NCI-H1417 (cell line): ENCODE measurements around the gene SLC40A1.

Experiments
- DNase-seq, 3 experiments: peaks; one replicate each; lab custom pipeline; 2025; lab: John Stamatoyannopoulos, UW

SLC40A1 gene

DNA sequence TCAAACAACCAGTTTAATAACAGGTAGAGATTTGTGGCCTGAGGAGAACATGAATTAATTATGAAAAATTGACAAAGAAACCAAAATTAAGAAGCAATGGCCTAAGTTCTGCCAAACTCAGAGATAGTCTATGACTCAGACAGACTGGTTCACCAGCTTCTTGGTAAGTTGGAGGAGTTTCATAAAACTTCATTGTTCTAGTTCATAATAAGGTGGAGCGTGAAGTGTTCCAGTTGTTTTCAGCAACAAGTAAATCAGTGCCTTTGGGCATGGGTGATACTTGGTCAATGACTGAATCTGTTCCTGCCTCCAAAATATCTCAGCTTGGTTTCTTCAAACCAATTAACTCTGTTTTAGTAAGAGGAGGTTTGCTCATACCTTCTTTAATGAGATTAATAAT is 40.0 kb downstream of the SLC40A1 start:
- DNase-seq: no peak

DNA sequence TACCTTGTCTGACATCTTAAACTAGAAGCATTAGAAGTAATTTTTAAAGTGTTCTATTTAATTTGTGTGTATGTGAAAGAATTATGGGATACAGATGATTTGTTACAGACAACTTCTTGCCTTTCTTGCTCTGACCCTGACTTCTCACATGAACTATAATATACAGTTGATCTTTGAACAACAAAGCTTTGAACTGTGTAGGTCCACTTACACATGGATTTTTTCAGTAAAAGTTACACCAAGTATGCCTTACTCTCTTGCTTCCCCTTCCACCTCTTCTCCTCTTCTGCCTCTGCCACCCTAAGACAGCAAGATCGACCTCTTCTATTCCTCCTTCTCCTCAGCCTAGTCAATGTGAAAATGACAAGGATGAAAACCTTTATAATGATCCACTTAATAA is 42.2 kb downstream of the SLC40A1 start:
- no peak for DNase-seq

DNA sequence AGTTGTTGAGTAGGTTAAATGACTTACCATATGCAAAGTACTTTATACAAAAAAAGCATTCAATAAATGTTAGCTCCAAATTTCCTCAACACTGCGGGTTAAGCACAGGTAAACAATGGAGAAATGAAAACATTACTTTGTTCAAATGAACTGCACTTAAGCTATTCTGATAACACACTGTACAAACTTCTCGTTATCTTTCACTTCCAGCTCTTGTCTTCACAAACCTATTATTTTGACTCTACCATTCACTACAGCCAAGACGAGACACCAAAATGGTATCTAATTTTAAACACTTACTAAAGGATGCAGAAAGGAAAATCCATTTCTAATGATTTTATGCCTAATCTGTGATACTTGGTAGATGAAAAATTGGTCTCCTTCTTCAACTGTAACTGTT is 43.8 kb downstream of the SLC40A1 start:
- no peak for DNase-seq

DNA sequence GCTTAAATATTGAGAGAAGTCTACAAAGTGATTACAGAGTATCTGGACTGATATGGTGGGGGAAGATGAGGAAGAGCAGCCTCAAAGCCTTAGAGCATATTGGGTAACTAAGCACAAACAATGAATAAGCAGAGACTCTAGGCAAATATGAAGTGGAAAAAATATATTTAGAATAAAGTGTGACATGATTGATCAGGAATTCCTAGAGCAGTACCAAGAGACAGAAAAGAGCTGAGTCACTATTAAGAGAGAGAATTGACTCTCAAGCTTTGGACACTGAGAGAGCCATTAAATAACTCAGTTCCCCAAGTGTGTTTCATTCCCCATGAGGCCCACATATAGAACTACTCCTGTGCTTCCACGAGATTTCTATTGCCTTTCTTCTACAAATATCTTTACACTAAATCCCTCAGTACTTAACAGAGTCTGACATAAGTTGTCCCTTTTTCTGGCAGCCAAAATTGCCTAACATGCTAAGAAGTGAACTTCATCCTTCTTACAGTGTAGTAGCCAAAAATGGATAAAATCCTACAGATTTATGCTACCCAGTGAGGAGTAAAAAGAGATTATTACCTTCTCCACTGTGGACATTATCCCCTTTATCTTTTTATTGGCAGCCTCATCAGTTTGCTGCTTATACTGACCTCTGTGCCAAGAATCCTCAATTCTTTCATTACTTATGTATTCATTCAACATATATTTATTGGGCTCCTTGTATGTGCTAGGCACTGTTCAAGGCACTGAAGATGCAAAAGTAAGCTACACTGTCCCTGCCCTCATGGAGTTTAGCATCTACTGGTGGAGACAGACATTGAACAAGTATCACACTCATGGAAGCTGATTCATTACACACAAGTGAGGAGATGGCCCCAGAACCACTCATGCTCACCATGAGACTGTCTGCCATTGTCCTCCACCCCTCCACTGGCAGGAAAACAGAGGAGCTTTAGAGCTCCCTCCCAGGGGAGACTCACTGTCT is 45.4 kb downstream of the SLC40A1 start:
- no peak for DNase-seq

DNA sequence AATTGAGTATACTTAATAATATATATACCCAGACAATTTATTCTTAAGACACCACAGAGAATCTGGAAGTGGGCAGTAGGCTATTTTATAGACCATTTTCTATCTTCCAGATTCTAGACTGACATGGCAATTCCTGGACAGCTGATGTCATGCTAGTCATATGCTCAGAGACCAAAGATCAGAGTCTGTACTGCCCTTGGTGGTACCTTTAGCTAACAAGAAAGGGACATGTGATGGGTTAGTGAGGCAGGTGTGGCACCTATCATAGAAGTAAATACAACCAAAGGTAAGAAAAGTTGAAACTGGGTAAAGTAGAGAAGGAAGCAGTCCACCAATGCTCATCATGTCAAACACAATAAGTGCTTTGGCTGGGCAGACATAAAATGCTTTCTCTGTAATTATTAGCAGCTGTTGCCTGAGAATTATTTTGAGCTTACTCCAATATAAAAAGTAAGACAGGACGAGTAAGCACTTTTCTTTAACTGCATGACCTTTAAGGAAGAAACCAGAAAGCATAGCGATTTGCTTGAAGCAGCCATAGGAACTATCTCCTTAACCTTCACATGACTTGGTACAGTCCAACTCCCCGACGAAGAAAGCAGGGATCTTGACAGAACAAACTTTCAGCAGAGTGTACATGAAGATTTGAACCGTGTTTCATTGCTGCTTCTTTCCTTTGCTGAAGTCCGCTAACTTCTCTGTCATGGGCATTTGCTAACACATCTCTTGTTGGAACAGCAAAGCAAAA is 47.1 kb downstream of the SLC40A1 start:
- no peak for DNase-seq

DNA sequence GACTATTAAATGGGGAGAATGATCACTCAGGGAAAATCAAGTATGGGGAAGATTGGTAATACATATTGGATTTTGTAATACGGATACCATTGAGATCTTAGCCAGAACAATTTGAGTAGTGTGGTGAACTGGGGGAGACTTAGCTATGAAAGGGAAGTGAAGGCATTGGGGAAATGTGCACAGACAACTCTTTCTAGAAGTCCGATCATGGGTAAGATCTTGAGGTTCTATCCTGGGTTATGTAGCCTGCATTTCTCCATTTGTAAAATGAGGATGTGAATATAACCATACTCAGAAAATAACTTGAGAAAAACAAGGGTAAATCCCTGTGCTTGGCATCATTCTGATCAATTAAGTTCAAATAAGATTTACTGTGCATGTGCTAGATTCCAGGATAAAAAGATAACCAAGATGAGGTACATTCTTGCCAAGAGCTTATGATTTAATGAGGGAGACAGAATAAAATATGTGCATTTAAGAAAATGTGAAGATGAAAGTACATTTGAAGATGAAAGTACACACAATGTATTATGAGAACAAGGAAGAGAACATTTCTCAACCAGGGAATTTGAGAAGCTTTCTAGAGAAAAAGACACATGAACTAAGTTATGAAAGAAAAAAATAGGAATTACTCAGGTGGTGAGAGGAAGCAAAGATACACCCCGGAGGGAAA is 49.5 kb downstream of the SLC40A1 start:
- no peak for DNase-seq

DNA sequence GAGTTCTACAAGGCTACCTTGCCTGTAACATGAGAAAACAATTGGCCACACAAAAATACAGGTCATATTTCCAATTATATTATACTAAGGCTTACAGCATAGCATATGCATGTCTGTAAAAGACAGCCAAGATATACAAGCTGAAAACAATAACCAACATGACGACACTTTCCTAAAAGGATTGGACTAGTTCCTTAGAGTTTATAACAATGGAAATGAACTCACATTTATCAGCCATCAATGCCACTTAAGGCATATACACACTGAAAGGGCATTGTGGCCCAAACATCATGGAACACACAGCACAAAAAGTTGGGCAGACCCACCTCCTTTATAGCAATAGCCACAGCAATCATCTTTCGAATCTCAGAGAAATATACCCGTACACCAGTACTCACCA is 52.0 kb downstream of the SLC40A1 start:
- DNase-seq: no peak

DNA sequence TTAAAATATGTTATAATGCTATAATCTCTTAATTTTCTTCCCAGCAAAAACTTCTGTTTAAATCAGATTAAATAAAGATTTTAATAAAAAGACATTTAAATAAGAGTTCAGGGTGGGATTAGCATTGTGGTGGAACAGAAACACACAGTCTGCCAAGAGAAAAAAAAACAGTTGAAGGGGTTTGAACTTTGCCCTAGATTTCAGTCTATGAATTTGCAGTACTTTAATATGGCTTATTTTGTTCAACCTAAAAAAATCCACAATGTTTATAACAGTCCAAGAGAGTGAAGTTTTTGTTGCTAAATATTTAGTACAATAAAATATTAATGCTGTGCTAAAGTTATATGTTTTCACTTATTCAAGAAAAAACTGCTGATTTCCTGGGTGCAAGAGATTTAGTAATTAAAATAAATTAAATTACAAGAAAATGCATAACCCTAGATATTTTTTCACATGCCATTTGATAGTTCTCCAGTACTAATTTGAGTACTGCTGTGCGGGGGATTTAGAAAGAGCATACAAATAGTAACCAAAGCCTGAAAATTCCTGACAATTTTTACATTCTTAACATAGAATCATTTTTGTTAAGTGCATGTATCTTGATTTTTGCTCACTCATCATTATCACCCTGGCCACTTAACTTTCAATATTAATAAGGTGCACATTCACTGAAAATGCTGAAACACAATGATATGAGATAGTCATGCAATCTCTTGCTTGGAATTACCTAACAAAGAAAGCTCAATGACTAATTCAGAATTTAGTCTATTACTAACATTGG is 52.6 kb downstream of the SLC40A1 start:
- DNase-seq: no peak

DNA sequence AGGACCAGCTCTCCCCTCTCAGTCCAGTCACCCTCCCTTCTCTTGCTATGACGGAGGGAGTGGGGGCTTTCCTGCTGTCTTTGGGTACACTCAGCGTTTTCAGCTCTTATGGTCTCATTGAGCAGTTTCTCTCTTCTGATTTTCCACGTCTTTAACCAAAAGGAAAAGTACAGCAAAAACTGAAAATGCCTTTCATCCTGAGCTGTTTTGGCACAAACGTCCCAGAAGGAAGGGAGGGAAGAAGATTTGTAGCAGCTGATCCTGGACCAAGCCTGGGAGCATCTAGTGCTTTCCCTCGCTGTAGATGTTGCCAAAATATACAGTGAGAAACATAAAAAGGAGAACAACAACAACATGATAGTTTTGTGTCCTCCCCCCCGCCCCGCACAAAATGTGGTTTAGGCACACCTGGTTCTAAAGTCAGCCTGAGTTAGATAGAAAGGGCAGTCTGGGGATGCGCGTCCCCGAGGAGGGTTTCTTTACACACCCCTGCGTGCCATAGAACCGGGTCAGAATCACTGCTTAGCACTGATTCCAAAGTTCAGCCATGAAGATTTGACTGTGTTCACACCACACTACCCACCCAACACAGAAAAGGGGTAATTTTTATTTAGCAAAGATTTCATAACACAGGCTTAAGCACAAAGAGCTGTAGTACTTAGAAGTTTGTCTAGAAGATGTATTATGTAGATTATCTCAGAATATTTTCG is 53.4 kb downstream of the SLC40A1 start:
- no peak for DNase-seq

DNA sequence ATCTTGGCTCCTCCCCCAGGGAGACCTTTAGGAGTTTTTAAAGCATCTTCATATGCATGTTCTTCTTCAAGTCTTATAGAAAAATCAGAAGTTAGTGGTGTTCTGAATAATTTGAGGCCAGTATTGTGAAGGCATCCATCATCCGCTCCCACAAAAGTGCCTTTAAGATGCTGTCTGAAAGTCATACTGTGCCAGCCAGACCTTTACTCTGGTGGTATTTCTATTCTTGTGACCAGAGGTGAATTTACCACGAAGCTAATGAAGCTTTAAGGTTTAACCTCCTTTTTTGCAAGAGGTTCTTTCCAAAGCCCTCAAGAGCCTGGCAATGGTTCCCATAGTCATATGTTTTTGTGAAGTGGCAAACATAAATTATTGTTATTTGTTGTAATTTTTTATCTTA is 54.3 kb downstream of the SLC40A1 start:
- no peak for DNase-seq

DNA sequence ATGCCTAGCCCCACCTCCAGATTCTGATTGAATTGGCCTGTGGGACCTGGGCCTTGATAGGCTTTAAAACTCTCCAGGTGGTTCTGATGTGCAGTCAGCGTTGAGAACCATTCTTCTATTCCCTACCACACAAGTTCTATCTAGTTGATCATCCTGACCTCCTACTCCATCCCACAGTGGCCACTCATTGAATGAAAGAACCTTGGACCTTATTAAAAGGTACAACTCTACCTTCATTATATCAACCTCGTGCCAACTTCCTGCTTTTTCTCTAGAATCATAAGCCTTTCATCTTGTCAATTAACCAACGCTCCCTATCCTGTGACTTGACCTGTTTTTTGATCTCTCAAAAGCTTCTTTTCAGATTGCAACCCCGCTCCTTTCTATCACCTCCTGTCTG is 55.8 kb downstream of the SLC40A1 start:
- DNase-seq: no peak

DNA sequence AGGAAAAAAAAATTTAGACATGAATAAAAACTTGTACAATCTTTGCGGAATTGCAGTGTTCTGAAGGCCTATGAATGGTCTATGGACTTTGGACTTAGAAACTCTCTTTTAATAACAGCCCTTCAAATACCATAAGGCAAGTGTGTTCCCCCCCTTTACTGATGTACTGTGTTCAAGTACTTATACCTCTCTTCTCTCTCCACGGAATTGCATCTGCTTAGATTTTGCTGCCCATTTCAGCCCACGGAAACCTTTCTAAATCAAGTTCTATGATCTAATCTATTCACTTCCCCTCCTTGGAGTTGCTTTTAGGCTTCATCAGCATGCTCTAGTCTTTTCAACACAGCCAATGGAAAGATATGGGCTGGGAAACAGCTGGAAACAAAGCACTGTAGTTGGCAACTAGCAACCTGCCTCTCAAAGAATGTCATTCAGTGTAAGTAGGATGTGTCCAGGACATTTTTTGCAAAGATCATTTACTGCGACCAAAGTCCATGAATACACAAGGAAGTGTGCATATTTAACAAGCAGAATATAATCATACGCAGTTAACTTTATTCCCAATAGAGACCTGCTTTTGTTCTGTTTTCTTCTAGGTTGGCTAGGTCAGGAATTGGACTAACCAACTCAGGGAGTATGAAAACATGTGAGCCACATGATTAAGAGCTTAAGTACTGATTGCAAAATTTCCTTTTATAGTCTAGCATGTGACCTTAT is 58.0 kb downstream of the SLC40A1 start:
- DNase-seq: no peak

DNA sequence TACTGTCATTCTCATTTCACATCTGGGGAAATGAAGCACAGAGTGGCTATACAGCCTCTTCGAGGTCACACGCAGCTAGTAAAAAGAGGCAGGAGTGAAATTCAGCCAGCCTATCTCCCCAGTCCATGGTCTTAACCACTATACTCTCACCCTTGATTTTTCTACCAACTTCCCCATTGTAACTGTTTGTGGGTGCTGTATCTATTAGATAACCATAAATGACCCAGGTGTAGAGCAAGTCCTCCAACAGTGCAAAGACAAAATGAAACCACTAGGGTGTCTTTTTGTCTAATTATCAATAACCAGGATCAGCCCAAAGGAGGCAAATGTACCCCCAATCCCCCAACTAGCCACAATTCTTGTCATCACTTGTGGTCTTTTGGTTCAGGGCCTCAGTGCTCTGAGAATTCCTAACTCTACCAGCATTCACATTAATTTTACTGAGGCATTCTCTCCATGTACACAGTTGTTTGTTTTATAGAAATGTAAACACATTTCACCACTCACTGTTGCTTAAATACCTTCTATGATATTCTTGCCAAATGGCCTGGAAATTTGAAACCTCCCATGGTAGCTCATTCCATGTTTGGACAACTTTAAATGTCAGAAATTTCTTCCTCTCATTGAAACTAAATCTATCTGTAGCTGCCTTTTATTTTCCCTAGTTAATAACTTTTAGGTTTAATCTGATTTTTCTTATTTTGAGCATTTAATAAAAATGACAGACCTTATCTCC is 58.7 kb downstream of the SLC40A1 start:
- no peak for DNase-seq

DNA sequence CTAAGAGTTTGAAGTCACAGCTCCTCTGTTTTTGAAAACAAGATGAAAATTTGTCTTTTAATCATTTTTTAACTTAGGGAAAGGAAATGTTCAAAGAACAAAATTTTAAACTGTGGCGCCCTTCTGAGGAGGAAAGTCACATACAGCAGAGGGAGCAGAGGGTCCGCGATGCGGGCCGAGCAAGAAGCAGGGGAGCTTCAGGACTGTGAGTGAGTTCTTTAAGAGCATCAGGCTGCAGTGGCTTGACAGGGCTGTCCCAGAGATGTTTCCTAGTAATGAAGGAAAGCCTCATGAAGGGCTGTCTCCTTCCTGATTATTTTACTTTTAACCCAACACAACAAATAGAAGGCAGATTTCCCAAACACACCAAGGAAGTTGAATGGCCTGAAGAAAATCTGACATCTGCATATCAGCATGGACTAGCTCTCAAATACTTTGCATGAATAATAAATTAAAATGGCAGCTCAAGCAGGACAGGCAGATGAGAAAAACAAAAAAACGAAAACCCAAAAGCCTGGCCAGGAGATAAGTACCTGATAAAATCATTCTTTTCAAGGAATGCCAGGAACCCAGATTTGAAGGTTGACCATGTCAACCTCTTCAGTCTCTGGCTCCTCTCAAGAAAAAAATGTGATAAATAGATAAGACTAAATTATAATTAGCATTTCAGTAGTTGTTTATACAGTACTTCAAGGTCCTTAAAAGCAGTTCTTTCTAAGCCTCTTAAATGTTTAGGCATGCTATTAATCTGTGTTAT is 60.8 kb downstream of the SLC40A1 start:
- DNase-seq: no peak

DNA sequence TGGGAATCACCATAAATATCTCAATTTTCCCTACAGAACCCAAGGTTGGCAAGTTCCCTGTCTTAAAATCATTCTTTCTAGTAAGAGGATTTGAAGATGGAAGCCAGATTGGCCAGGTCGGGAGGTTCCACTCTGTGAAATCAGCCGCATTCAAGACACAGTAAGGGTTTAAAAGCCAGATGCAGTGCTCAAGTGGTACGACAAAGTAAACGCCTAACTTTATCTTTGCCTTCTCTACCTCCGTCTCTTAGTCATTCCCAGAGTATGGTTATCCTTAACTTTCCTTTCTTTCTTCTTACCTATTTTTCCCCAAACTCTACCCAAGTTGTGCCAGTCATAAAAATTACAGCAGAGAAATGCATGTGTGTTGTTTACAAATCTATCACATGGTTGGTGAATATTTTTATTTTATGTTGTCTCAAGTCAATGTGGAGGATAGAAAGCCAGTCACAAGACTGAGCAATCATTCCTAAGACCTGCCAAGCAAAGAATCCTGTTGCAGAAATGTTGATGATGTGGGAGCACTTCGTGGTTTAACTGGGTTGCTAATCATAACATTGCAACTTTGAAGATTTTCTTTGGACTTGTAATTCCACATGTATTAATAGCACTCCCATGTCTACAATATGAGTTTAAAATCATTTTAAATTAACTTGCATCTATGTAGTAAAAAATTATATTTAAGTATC is 62.6 kb downstream of the SLC40A1 start:
- no peak for DNase-seq

DNA sequence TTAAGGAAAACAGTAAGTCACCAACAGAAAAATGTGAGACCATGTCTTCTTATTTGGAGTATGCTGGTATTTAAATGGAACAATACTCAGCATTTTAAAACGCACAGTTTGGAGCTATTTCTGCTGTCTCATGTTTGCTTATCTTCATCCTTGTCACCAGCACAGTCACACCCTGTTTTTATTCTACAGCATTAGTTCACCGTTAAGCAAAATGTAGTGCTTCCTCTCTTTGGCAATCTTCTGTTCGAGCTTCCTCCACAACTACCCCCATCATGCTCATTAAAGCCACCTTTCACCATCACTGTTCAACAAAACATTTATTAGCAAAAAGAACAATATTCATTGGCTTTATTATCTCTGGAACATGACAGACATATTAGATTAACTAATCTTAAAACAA is 64.0 kb downstream of the SLC40A1 start:
- no peak for DNase-seq

DNA sequence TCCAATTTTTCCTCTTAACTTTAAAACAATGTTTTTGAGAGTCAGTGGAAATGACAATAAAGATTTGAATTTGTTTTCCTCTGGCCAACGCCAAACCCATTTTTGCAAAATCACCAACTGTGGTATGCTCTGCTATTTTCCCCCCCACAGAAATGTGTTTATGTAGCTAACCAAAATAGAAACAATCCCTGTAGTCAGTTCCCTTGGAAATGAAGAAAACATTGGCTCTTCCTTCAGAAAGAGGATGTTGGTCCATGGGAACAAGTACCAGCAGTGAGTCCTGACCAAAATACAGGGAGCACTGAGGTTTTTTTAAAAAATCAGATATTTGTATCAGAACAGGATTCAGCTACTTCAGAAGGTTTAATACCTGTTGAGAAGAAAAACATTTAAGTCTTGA is 65.3 kb downstream of the SLC40A1 start:
- no peak for DNase-seq

DNA sequence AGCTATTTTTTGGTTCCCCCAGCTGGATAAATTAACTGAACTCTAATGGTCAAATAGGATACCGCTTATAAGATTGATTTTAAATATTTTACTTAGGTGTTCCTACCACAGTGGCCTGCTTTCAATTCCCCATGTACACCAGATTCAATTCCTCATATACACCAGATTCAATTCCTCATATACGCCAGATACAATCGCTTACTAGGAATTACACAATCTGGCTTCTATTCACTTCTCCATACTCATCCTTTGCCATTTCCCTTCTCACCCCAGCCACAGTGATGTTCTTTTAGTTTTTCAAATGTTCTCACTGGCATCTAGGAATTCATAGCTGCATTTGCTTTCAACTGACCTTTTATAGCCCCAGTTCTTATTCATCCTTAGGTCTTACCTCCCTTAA is 66.5 kb downstream of the SLC40A1 start:
- no peak for DNase-seq

DNA sequence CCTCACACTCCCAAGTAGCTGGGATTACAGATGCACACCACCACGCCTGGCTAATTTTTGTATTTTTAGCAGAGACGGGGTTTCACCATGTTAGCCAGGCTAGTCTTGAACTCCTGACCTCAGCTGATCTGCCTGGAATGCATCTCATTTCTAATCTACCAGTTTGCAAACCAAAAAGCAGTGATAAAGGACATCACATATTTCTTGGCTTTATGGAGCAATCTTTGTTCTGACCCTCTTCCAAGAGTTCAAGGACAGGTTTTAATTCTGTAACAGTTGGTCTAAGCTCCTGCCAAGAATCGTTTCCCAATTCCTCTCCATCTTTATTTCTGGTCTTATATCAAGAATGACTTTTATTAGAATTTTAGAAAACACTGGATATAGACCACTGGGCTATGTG is 67.7 kb downstream of the SLC40A1 start:
- no peak for DNase-seq
